OCI-LY7 (cell line): Measurements from ENCODE around the gene CEP170B. TPM values are rescaled to one million over a fixed set of nuclear protein-coding genes. Genes with fewer than 3 reads are reported as not detected.
A peak's percentile ranks its signal among the peaks of the same experiment; 100 is the strongest.

Experiments used
- BruUV-seq: library from RNA; stranded (reverse); fragments of 400-500 nt; replicated peaks from 2 replicates; lab custom pipeline; 2021; lab: Mats Ljungman, UMichigan
- CTCF ChIA-PET: fragments of 300-600 bp; sonication (Branson Sonifier 250); formaldehyde crosslinking; loops from one replicate; lab custom pipeline; 2022; ENCODE audit warnings: antibody characterized with exemption; ENCODE audit not compliant: unreplicated experiment; lab: Charles Lee
- POLR2A ChIA-PET: fragments of 300-600 bp; sonication (Branson Sonifier 250); formaldehyde crosslinking; loops from one replicate; lab custom pipeline; 2022; ENCODE audit warnings: antibody characterized with exemption; lab: Charles Lee
- DNase-seq: peaks from one replicate; pipeline ENCODE4 v3.0.0-alpha.2; 2015; ENCODE audit warnings: low spot score
- H2AFZ ChIP-seq: fragments of 200-600 bp; sonication (generic), shearing (Covaris generic); 2 replicates; pipeline ENCODE4 v1.6.1; 2014; ENCODE audit warnings: mild to moderate bottlenecking, antibody characterized with exemption, low read length, moderate library complexity
- H3K27ac ChIP-seq: fragments of 200-600 bp; sonication (generic); 2 replicates; pipeline ENCODE4 v1.5.1; 2014; ENCODE audit warnings: mixed run types, low read depth, mild to moderate bottlenecking, moderate library complexity, low read length, inconsistent platforms; ENCODE audit not compliant: poor library complexity, severe bottlenecking
- H3K36me3 ChIP-seq: fragments of 200-600 bp; sonication (generic); 2 replicates; pipeline ENCODE4 v1.6.1; 2014; ENCODE audit warnings: mild to moderate bottlenecking, antibody characterized with exemption, low read length, moderate library complexity, mixed read lengths; ENCODE audit not compliant: insufficient read depth
- H3K4me1 ChIP-seq: fragments of 200-600 bp; sonication (generic); 2 replicates; pipeline ENCODE4 v1.5.1; 2014; ENCODE audit warnings: mild to moderate bottlenecking, low read length; ENCODE audit not compliant: insufficient read depth, poor library complexity, severe bottlenecking
- H3K4me2 ChIP-seq: fragments of 200-600 bp; sonication (generic); 2 replicates; pipeline ENCODE4 v1.6.1; 2014; ENCODE audit warnings: mild to moderate bottlenecking, low read length
- H3K4me3 ChIP-seq: fragments of 200-600 bp; sonication (generic); 2 replicates; pipeline ENCODE4 v1.5.1; 2014; ENCODE audit warnings: mild to moderate bottlenecking, low read depth, low read length; ENCODE audit not compliant: poor library complexity, severe bottlenecking
- H3K79me2 ChIP-seq: fragments of 200-600 bp; sonication (generic); 2 replicates; pipeline ENCODE4 v1.6.1; 2016; ENCODE audit warnings: low read depth, mild to moderate bottlenecking, low read length, moderate library complexity, mixed read lengths; ENCODE audit not compliant: insufficient read depth
- H3K9me2 ChIP-seq: fragments of 200-600 bp; sonication (generic); 2 replicates; pipeline ENCODE4 v1.6.1; 2016; ENCODE audit warnings: mild to moderate bottlenecking, low read length, mixed read lengths; ENCODE audit not compliant: insufficient read depth
- H3K9me3 ChIP-seq: fragments of 200-600 bp; sonication (generic); 2 replicates; pipeline ENCODE4 v1.6.1; 2014; ENCODE audit warnings: mild to moderate bottlenecking, mixed run types, low read length, mixed read lengths
- H4K20me1 ChIP-seq: fragments of 200-600 bp; sonication (generic); 2 replicates; pipeline ENCODE4 v1.6.1; 2014; ENCODE audit warnings: mild to moderate bottlenecking, antibody characterized with exemption, low read length, moderate library complexity, mixed read lengths; ENCODE audit not compliant: insufficient read depth
- EZH2phosphoT487 ChIP-seq: fragments of 200-600 bp; sonication (generic); IDR thresholded peaks from 2 replicates; pipeline ENCODE4 v1.6.1; 2018; ENCODE audit warnings: low read depth, borderline replicate concordance, mild to moderate bottlenecking, mixed run types, antibody characterized with exemption, low read length, moderate library complexity, mixed read lengths
- intact Hi-C: fragments of 100-400 bp; cut with micrococcal nuclease; formaldehyde crosslinking; loops from one replicate; pipeline ENCODE4 v1.10.0; 2022; ENCODE audit not compliant: unreplicated experiment
- total RNA-seq, 2 experiments: library from RNA; depleted of rRNA in 1 of 2; stranded (reverse); fragments of >200 nt in 1 of 2; shearing (Covaris generic) in 1 of 2; gene quantifications; 2 replicates each; pipeline ENCODE4 v1.2.3, GENCODE V29; 2014 to 2022
- TF ChIP-seq, protein P1 (sequence below): fragments of 200-600 bp; sonication (generic); conservative IDR thresholded peaks from 2 replicates; pipeline ENCODE4 v1.5.1; 2014; ENCODE audit warnings: mild to moderate bottlenecking, antibody characterized with exemption, low read length, moderate library complexity, mixed read lengths

CEP170B gene
- total RNA-seq, 2 experiments from 2014 or later, result 0.10 to 0.16 TPM

- Histone ChIP-seq H3K36me3 (no peaks in the 10 kb centered on the region), H3K9me3 (0 out of 2 replicates have a peak, but pooled peaks cover 7% of the 10 kb centered on the region), H4K20me1 (0 out of 2 replicates have a peak, but pooled peaks cover 4% of the 10 kb centered on the region), H3K4me2 (peak overlapping the region; percentile 84), H3K27ac (no peak overlapping the region), H3K9me2 (no peaks in the 10 kb centered on the region), H3K79me2 (no peaks in the 10 kb centered on the region), H3K4me3 (no peak overlapping the region), H2AFZ (no peak overlapping the region), H3K4me1 (peaks cover 45% of the 10 kb centered on the region)
- DNase-seq, result no peak
- TF ChIP-seq, protein P1, sequence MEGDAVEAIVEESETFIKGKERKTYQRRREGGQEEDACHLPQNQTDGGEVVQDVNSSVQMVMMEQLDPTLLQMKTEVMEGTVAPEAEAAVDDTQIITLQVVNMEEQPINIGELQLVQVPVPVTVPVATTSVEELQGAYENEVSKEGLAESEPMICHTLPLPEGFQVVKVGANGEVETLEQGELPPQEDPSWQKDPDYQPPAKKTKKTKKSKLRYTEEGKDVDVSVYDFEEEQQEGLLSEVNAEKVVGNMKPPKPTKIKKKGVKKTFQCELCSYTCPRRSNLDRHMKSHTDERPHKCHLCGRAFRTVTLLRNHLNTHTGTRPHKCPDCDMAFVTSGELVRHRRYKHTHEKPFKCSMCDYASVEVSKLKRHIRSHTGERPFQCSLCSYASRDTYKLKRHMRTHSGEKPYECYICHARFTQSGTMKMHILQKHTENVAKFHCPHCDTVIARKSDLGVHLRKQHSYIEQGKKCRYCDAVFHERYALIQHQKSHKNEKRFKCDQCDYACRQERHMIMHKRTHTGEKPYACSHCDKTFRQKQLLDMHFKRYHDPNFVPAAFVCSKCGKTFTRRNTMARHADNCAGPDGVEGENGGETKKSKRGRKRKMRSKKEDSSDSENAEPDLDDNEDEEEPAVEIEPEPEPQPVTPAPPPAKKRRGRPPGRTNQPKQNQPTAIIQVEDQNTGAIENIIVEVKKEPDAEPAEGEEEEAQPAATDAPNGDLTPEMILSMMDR, result no peak
- TF ChIP-seq EZH2phosphoT487, result no peak
- CTCF ChIA-PET, result no interaction called here
- intact Hi-C loops, result loop anchor here (1.0 to 2.0 kb wide), 2 partner anchors 31 to 101 kb away; no protein-coding TSS in a partner anchor
- POLR2A ChIA-PET, result interaction anchor here (1.0 kb wide), 1 partner anchor 89 kb away, joined by 3 read pairs; no protein-coding TSS in a partner anchor
- no TSS peak for BruUV-seq
Measured at GRCh38 chr14:104927432-104927816, 62.4 kb downstream of the CEP170B start.

- Histone ChIP-seq H3K4me2 (peak overlapping the region; percentile 84), H4K20me1 (0 out of 2 replicates have a peak, but pooled peaks cover 4% of the 10 kb centered on the region), H3K4me1 (peaks cover 42% of the 10 kb centered on the region), H3K27ac (no peak overlapping the region), H3K79me2 (no peaks in the 10 kb centered on the region), H3K4me3 (no peak overlapping the region), H3K9me2 (no peaks in the 10 kb centered on the region), H3K36me3 (no peaks in the 10 kb centered on the region), H2AFZ (no peak overlapping the region), H3K9me3 (0 out of 2 replicates have a peak, but pooled peaks cover 7% of the 10 kb centered on the region)
- ChIA-PET CTCF (interaction anchor here (0.6 kb wide), 1 partner anchor 28 kb away, joined by 3 read pairs; no protein-coding TSS in a partner anchor), POLR2A (no interaction called here)
- intact Hi-C loops, result loop anchor here (1.0 to 2.0 kb wide), 2 partner anchors 32 to 101 kb away; no protein-coding TSS in a partner anchor
- DNase-seq, result peak; percentile 59
- BruUV-seq, result no TSS peak
- no peak for TF ChIP-seq EZH2phosphoT487
- TF ChIP-seq, protein P1, result peak; percentile 52; the same call in 1 of the 2 replicates
Measured at GRCh38 chr14:104927901-104928300, 62.8 kb downstream of the CEP170B start.
